RWPE2 (cell line): ENCODE data around the gene TMEM94.

ENCODE experiments used
- ATAC-seq: fragments of 200-7000 bp; cut with Tn5 transposase; 3 replicates; pipeline ENCODE4 v1.9.1; 2021; ENCODE audit warnings: low read depth
- DNase-seq: peaks from one replicate; pipeline ENCODE4 v3.0.0-alpha.2; 2020; ENCODE audit warnings: low spot score
- H3K27ac ChIP-seq: fragments of 450-650 bp; 2 replicates; pipeline ENCODE4 v1.5.1; 2017; ENCODE audit warnings: mild to moderate bottlenecking; ENCODE audit not compliant: poor library complexity, severe bottlenecking
- H3K27me3 ChIP-seq: fragments of 250-450 bp; sonication (Bioruptor Pico); 2 replicates; pipeline ENCODE4 v1.5.1; 2021; ENCODE audit warnings: mild to moderate bottlenecking, moderate library complexity; ENCODE audit not compliant: insufficient read depth, poor library complexity, severe bottlenecking
- H3K36me3 ChIP-seq: fragments of 250-450 bp; sonication (Bioruptor Pico); 2 replicates; pipeline ENCODE4 v1.5.1; 2020; ENCODE audit warnings: low read depth, mild to moderate bottlenecking, moderate library complexity
- H3K4me1 ChIP-seq: fragments of 250-450 bp; sonication (Bioruptor Pico); 2 replicates; pipeline ENCODE4 v1.5.1; 2021; ENCODE audit warnings: mild to moderate bottlenecking, moderate library complexity; ENCODE audit not compliant: insufficient read depth, poor library complexity, severe bottlenecking
- H3K4me3 ChIP-seq: fragments of 250-450 bp; sonication (Bioruptor Pico); 2 replicates; pipeline ENCODE4 v1.5.1; 2021; ENCODE audit warnings: mild to moderate bottlenecking, moderate library complexity; ENCODE audit not compliant: severe bottlenecking
- H3K9me3 ChIP-seq: fragments of 250-450 bp; sonication (Bioruptor Pico); 2 replicates; pipeline ENCODE4 v1.5.1; 2021; ENCODE audit warnings: mild to moderate bottlenecking, moderate library complexity; ENCODE audit not compliant: severe bottlenecking
- TF ChIP-seq, protein P1 (sequence below): fragments of 450-650 bp; IDR thresholded peaks from one replicate; pipeline ENCODE4 v1.5.1; 2017; ENCODE audit warnings: mild to moderate bottlenecking, moderate library complexity; ENCODE audit not compliant: poor library complexity, severe bottlenecking

The TMEM94 gene

DNA sequence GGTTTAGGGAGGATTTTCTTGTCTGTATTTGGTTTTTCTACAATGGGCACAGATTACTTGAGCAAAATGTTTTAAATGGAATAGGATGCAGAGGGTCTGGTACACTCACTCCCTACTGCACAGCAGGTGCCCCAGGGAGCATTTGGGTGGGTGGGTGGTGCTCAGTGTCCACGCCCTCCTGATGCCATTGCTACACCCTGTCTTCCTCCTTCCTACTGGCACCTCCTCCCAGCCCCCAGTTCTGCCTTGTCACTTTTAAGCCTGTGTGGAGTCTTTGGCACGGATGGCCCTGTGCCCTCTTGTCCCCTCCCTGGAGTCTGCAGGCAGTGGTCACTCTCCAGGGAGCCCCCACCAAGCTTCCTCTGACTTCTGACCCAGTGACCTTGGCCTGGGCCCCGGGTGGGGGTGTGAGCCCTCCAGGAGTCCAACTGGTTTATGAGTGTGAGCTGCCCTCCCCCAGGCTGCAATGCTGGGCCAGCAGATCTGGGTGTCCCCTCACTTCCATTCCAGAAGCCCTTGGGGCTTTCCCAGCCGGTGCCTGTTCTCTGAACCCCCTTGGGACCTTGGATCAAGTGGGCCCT lies 84.6 kb downstream of the TMEM94 start:
- ATAC-seq, result no peak
- DNase-seq, result no peak
- TF ChIP-seq, protein P1, sequence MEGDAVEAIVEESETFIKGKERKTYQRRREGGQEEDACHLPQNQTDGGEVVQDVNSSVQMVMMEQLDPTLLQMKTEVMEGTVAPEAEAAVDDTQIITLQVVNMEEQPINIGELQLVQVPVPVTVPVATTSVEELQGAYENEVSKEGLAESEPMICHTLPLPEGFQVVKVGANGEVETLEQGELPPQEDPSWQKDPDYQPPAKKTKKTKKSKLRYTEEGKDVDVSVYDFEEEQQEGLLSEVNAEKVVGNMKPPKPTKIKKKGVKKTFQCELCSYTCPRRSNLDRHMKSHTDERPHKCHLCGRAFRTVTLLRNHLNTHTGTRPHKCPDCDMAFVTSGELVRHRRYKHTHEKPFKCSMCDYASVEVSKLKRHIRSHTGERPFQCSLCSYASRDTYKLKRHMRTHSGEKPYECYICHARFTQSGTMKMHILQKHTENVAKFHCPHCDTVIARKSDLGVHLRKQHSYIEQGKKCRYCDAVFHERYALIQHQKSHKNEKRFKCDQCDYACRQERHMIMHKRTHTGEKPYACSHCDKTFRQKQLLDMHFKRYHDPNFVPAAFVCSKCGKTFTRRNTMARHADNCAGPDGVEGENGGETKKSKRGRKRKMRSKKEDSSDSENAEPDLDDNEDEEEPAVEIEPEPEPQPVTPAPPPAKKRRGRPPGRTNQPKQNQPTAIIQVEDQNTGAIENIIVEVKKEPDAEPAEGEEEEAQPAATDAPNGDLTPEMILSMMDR, result no peak
- H3K27ac ChIP-seq, result no peak overlapping the region
- no peak overlapping the region for H3K4me3 ChIP-seq
- no peaks in the 10 kb centered on the region for H3K36me3 ChIP-seq
- H3K9me3 ChIP-seq, result no peaks in the 10 kb centered on the region
- H3K4me1 ChIP-seq, result peaks cover 2% of the 10 kb centered on the region
- no peaks in the 10 kb centered on the region for H3K27me3 ChIP-seq

DNA sequence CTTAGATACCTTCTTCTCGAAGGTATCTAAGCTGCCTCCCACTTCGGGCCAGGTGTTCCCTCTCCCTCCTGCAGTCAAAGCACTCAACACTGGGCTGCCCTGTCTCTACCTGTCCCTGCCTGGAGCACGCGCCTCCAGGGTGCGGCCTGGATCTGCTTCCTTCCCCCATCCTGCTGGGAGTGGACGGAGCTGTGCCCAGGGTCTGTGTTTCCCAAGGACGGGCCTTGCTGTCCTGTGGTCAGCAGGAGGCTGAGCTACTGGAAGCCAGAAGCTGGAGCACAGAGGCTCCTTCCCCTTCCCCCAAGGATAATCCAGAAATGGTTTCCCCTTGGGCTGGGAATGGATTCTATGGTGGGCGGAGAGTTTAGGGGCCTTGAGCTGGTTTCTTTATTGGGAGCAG lies 85.8 kb downstream of the TMEM94 start:
- ATAC-seq, result no peak

DNA sequence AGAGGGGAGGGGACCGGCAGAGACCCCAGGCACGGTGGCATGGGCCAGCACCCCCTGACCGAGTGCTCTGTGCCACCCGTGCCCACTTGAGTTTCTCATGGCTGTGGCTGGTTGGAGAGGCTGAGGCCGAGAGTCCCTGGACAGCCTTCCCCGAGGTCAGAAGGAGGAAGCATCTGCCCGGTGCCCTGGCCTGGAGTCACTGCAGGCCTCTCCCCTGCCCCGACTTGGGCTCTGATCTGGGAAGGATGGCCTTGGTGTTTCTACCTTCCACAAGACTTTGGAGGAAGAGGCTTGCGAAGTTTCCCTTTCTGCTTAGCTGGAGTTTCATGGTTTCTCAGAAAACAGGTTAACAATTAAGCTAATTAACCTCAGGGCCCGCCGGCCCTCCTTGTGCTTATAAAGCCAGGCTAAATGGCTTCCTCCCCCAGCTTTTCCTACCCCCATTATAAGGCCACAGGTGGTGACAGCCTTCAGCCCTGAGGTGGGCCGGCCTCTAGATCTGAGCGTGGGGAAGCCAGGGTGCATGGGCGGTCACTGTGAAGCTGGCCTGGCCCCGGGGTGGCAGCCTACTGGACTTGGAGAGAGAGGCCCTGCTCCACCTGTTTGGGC lies 86.4 kb downstream of the TMEM94 start:
- Histone ChIP-seq H3K4me1 (peaks cover 2% of the 10 kb centered on the region), H3K27me3 (no peaks in the 10 kb centered on the region), H3K36me3 (no peaks in the 10 kb centered on the region), H3K27ac (no peak overlapping the region), H3K4me3 (no peak overlapping the region), H3K9me3 (no peaks in the 10 kb centered on the region)
- TF ChIP-seq, protein P1, result no peak
- DNase-seq (no peak), ATAC-seq (no peak)

More for the DNA sequence above, 85.8 kb downstream of the TMEM94 start:
- no peak for DNase-seq
- peaks cover 2% of the 10 kb centered on the region for H3K4me1 ChIP-seq
- TF ChIP-seq, protein P1, result no peak
- no peaks in the 10 kb centered on the region for H3K36me3 ChIP-seq
- H3K27ac ChIP-seq, result no peak overlapping the region
- no peaks in the 10 kb centered on the region for H3K9me3 ChIP-seq
- H3K27me3 ChIP-seq, result no peaks in the 10 kb centered on the region
- no peak overlapping the region for H3K4me3 ChIP-seq

GRCh38 chr17:75544250-75544649 lies 87.8 kb downstream of the TMEM94 start:
- DNase-seq, result no peak
- H3K27ac ChIP-seq, result no peak overlapping the region
- H3K4me3 ChIP-seq, result no peak overlapping the region
- peaks cover 8% of the 10 kb centered on the region for H3K4me1 ChIP-seq
- ATAC-seq, result no peak
- H3K36me3 ChIP-seq, result no peaks in the 10 kb centered on the region
- TF ChIP-seq, protein P1, result no peak
- H3K27me3 ChIP-seq, result no peaks in the 10 kb centered on the region
- no peaks in the 10 kb centered on the region for H3K9me3 ChIP-seq

DNA sequence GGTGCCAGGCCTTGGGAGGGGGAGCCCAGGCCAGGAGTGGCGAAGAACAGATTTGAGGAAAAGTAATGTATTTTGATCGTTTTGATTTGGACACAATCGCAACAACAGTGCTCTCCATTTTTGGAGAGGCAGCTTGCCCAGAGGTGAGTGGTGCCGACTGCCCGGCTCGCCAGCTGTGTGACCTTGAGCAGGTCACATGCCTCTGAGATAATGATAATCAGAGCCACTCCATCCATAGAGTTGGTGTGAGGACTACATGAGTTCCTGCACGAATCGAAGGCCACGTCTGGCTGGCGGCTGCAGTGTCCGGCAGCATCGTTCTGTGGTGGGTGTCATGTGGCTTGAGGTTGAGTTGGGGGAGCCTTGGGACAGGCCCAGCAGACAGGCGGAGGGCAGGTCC lies 89.7 kb downstream of the TMEM94 start:
- ATAC-seq (no peak), DNase-seq (no peak)
- H3K27ac ChIP-seq, result no peak overlapping the region
- no peaks in the 10 kb centered on the region for H3K9me3 ChIP-seq
- H3K27me3 ChIP-seq, result no peaks in the 10 kb centered on the region
- H3K4me3 ChIP-seq, result no peak overlapping the region
- TF ChIP-seq, protein P1, result no peak
- no peaks in the 10 kb centered on the region for H3K36me3 ChIP-seq
- peaks cover 15% of the 10 kb centered on the region for H3K4me1 ChIP-seq
